ENCODE results near the gene PRDM16.

Gene PRDM16

DNA sequence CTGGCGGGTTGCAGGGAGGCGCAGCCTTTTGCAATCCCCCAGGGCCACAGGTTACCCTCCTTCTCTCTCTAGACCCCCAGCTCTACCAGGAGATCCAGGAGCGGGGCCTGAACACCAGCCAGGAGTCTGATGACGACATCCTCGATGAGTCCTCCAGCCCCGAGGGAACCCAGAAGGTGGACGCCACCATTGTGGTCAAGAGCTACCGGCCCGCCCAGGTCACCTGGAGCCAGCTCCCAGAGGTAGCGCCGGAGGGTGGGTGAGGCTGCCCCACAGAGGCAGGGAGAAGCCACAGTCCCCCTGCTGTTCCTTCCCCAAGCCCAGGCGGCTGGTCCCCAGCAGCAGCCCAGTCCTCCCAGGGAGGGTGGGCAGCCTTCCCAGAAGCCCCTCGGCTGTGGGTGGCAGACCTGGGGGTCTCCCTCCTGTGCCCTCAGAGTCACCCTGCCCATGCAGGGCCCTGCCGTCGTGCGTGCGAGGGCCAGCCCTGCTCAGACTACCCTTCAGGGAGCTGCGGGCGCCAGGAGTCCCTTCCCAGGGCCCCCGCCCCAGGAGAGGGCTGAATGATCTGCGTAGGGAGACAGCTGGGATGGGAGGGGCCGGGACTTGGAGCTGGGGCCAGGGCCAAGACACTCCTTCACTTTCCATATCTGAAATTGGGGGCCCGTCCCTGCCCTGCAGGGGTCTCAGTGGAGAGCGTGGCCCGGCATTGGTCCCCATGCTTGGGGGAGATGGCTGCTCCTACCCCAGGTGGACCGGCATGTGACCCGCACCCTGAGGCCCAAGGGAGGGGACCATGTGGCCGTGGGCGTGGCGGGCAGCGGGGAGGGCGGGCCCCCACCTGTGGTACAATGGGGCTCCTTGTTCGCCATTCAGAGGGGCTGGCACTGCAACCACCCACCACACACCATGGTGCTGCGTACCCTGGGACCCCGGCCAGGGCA lies 398.4 kb downstream of the PRDM16 start:
- H3K4me3 ChIP-seq (ENCODE audit: low read depth, low read length): no peak overlapping the region
- DNase-seq (ENCODE audit: low read depth): no peak
- no peak for TF ChIP-seq CTCF (IDR thresholded peaks at IDR 0.05; ENCODE audit: low read depth, low read length, missing control alignments)

- no peak overlapping the region for H3K4me3 ChIP-seq (ENCODE audit: low read depth, low read length)
- DNase-seq (ENCODE audit: low read depth): no peak
- no peak for TF ChIP-seq CTCF (IDR thresholded peaks at IDR 0.05; ENCODE audit: low read depth, low read length, missing control alignments)
Measured at GRCh38 chr1:3468236-3469103, 399.5 kb downstream of the PRDM16 start.

DNA sequence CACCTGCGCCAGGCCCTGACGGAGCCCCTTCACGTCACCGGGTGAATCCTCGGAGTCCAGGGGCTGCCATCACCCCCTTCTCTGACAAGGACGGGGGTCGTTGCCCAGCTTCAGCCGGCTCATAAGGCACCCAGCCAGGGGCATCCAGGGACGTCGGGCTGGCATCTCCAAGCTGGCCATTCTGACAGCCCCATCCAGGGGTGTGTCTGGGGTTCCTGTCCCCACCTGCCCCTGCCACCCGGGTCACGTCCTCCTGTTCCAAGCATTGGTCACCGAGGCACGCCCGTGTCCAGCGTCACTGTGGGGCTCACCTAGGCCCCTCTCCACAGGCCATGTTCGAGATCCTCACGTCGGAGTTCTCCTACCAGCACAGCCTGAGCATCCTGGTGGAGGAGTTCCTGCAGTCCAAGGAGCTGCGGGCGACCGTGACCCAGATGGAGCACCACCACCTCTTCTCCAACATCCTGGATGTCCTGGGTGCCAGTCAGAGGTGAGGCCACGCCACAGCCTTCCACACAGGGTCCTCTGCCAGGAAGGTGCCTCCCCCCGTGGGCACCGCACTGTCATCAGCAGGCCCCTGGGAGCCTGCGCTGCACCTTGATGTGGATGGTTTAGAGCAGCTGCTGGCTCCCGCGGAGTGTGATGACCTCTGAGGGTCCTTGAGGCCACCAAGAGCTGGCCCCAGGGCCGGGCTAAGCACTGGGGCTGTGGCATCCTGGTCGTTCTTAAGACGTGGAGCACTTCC lies 400.3 kb downstream of the PRDM16 start:
- H3K4me3 ChIP-seq (ENCODE audit: low read depth, low read length): no peak overlapping the region
- DNase-seq (ENCODE audit: low read depth): no peak
- no peak for TF ChIP-seq CTCF (IDR thresholded peaks at IDR 0.05; ENCODE audit: low read depth, low read length, missing control alignments)

DNA sequence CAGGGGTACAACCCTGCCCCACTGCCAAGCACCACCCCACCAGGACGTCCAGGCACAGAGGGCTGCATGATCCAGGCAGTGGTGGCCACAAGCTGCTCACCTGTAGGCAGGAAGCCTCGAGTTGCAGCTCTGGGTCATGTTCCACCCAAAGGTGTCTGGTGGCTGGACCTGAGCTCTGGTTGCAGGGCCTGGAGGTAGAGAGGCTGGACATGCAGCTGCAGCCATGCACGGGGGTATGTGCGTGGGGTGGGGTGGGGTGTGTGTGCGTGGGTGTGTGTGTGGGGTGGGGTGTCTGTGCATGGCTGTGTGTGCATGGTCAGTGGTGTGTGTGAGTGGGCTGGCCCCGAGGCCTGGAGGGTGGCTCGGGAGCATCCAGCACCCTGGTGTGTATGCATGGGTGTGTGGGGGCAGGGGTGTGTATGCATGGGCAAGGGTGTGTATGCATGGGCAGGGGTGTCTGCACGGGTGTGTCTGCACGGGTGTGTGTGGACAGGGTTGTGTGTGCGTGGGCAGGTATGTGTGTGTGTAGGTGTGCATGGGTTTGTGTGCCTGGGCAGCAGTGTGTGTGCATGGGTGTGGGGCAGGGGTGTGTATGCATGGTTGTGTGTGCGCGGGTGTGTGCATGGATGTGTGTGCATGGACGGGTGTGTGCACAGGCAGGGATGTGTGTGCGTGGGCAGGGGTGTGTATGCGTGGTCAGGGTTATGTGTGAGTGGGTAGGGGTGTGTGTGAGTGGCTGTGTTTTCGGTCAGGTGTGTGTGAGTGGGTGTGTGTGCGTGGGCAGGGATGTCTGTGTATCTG lies 401.0 kb downstream of the PRDM16 start:
- no peak for TF ChIP-seq CTCF (IDR thresholded peaks at IDR 0.05; ENCODE audit: low read depth, low read length, missing control alignments)
- no peak for DNase-seq (ENCODE audit: low read depth)
- no peak overlapping the region for H3K4me3 ChIP-seq (ENCODE audit: low read depth, low read length)

- no peak overlapping the region for H3K4me3 ChIP-seq (ENCODE audit: low read depth, low read length)
- no peak for TF ChIP-seq CTCF (IDR thresholded peaks at IDR 0.05; ENCODE audit: low read depth, low read length, missing control alignments)
- DNase-seq (ENCODE audit: low read depth): no peak
Measured at GRCh38 chr1:3470650-3471355, 401.8 kb downstream of the PRDM16 start.
